CD4-positive, alpha-beta T cell (primary cell): Measurements from ENCODE around the gene FDXACB1. TPM values are rescaled to one million over a fixed set of nuclear protein-coding genes. Genes with fewer than 3 reads are reported as not detected.

Experiments used
- ATAC-seq: fragments of 200-7000 bp; cut with Tn5 transposase; one replicate; pipeline ENCODE4 v1.10.0; 2022; ENCODE audit warnings: mild to moderate bottlenecking; ENCODE audit not compliant: poor library complexity
- CTCF ChIA-PET: fragments of 350-600 bp; sonication (Branson Sonifier 250); formaldehyde crosslinking; loops from one replicate; lab custom pipeline; 2021; ENCODE audit warnings: antibody characterized with exemption, inconsistent platforms; lab: Charles Lee
- POLR2A ChIA-PET: fragments of 350-600 bp; sonication (Branson Sonifier 250); formaldehyde crosslinking; loops from one replicate; lab custom pipeline; 2021; ENCODE audit warnings: antibody characterized with exemption, inconsistent platforms; lab: Charles Lee
- DNase-seq, 14 experiments: peaks; one replicate each; pipeline ENCODE4 v3.0.0-alpha.2; 2013 to 2020; ENCODE audit warnings: mixed read lengths in 2 of 14
- H3K27ac ChIP-seq, 2 donors: one replicate each; pipeline versions ENCODE4 v1.5.1 to v1.7.0; 2013; ENCODE audit warnings: low read length in 2 of 2, low read depth in 1 of 2, mild to moderate bottlenecking in 1 of 2
- H3K27me3 ChIP-seq, 2 experiments: 1 replicate in 1 of 2; 2 replicates in 1 of 2; pipeline versions ENCODE4 v1.6.1 to v1.7.0; 2013; ENCODE audit warnings: low read length in 2 of 2, control low read depth in 1 of 2, mild to moderate bottlenecking in 1 of 2, moderate library complexity in 1 of 2; ENCODE audit not compliant: insufficient read depth in 2 of 2, control insufficient read depth in 1 of 2
- H3K36me3 ChIP-seq: one replicate; pipeline ENCODE4 v1.6.1; 2013; ENCODE audit warnings: low read length, control low read depth; ENCODE audit not compliant: insufficient read depth
- H3K4me1 ChIP-seq: one replicate; pipeline ENCODE4 v1.6.1; 2013; ENCODE audit warnings: low read length, control low read depth; ENCODE audit not compliant: insufficient read depth
- H3K4me3 ChIP-seq: one replicate; pipeline ENCODE4 v1.5.1; 2013; ENCODE audit warnings: mild to moderate bottlenecking, low read length, moderate library complexity
- H3K9me3 ChIP-seq, 2 experiments: 1 replicate in 1 of 2; 2 replicates in 1 of 2; pipeline versions ENCODE4 v1.6.1 to v1.7.0; 2013; ENCODE audit warnings: low read length in 2 of 2, mild to moderate bottlenecking in 2 of 2, control low read depth in 1 of 2, moderate library complexity in 1 of 2; ENCODE audit not compliant: control insufficient read depth in 1 of 2, insufficient read depth in 1 of 2
- H3K27ac Mint-ChIP-seq: one replicate; pipeline ENCODE4 v1.8.0; 2020; ENCODE audit warnings: mixed read lengths
- H3K27me3 Mint-ChIP-seq: one replicate; pipeline ENCODE4 v1.8.0; 2021; ENCODE audit warnings: mixed read lengths
- H3K36me3 Mint-ChIP-seq: one replicate; pipeline ENCODE4 v1.8.0; 2021; ENCODE audit warnings: low read depth, mixed read lengths
- H3K4me1 Mint-ChIP-seq: one replicate; pipeline ENCODE4 v1.8.0; 2021; ENCODE audit warnings: low read depth, mixed read lengths
- H3K4me3 Mint-ChIP-seq: one replicate; pipeline ENCODE4 v1.8.0; 2020; ENCODE audit warnings: mild to moderate bottlenecking, mixed read lengths
- H3K9me3 Mint-ChIP-seq: one replicate; pipeline ENCODE4 v1.8.0; 2020; ENCODE audit warnings: mixed read lengths
- CTCF ChIP-seq: fragments of 200-600 bp; IDR thresholded peaks from one replicate; pipeline ENCODE4 v1.8.0; 2022; ENCODE audit warnings: antibody characterized with exemption, mild to moderate bottlenecking
- intact Hi-C, 2 experiments: fragments of 100-400 bp; cut with DNase I in 1 of 2; cut with micrococcal nuclease in 1 of 2; formaldehyde crosslinking; loops; one replicate each; pipeline versions ENCODE4 v1.15.1 to v1.9.0; 2023 to 2025; cut with DNase I, micrococcal nuclease
- total RNA-seq, 174 experiments: library from RNA in 2 of 174; stranded (reverse) in 2 of 174; gene quantifications; one replicate each; pipeline ENCODE4 v1.2.3 and lab custom pipeline; 2021 to 2026

Gene FDXACB1
- total RNA-seq, 2 experiments from 2014 or later = 3.4 to 3.9 TPM

GRCh38 chr11:111912535-111912934, 33.6 kb upstream of the FDXACB1 start, which contains the start of gene HSPB2:
TSS of gene HSPB2 (plus strand) at chr11:111912734. CDS start at chr11:111912830, 96 bp downstream.
- H3K27ac ChIP-seq = no peak within 1 kb of the TSS
- H3K27me3 Mint-ChIP-seq = peaks cover 73% of the 10 kb centered on the region
- no peak within 1 kb of the TSS for H3K4me3 Mint-ChIP-seq
- DNase-seq = no peak
- peaks cover 32 to 39% of the 10 kb centered on the region in 2 experiments for H3K27me3 ChIP-seq
- no peak within 1 kb of the TSS for H3K4me3 ChIP-seq
- no peak within 1 kb of the TSS for H3K27ac Mint-ChIP-seq
- ATAC-seq = no peak
- ChIA-PET POLR2A (no interaction called here), CTCF (no interaction called here)
- intact Hi-C loops = no loop called here
- H3K4me1 Mint-ChIP-seq = no peaks in the 10 kb centered on the region
- H3K9me3 Mint-ChIP-seq = no peaks in the 10 kb centered on the region
- TF ChIP-seq CTCF = no peak
- H3K4me1 ChIP-seq = no peaks in the 10 kb centered on the region
- no peaks in the 10 kb centered on the region for H3K36me3 Mint-ChIP-seq
- H3K36me3 ChIP-seq = no peaks in the 10 kb centered on the region
- H3K9me3 ChIP-seq = peaks cover 0 to 7% of the 10 kb centered on the region in 2 experiments

- DNase-seq = no peak
- Histone ChIP-seq H3K4me1 (no peaks in the 10 kb centered on the region), H3K4me3 (no peak within 1 kb of the TSS), H3K9me3 (peaks cover 0 to 7% of the 10 kb centered on the region in 2 experiments), H3K36me3 (no peaks in the 10 kb centered on the region), H3K27me3 (peaks cover 32 to 39% of the 10 kb centered on the region in 2 experiments), H3K27ac (no peak within 1 kb of the TSS)
- no peak for TF ChIP-seq CTCF
- no peak for ATAC-seq
- Mint-ChIP-seq H3K27me3 (peaks cover 68% of the 10 kb centered on the region), H3K27ac (no peak within 1 kb of the TSS), H3K9me3 (no peaks in the 10 kb centered on the region), H3K4me1 (no peaks in the 10 kb centered on the region), H3K36me3 (no peaks in the 10 kb centered on the region), H3K4me3 (no peak within 1 kb of the TSS)
- ChIA-PET CTCF (no interaction called here), POLR2A (no interaction called here)
- intact Hi-C loops = no loop called here
These were observed 32.8 kb upstream of the FDXACB1 start, which contains the start of gene CRYAB for GRCh38 chr11:111911563-111912401. TSS of gene CRYAB (minus strand) at chr11:111911770. CDS start at chr11:111911724, 46 bp downstream.

- intact Hi-C loops = no loop called here
- H3K9me3 ChIP-seq = peaks cover 0 to 7% of the 10 kb centered on the region in 2 experiments
- H3K4me1 Mint-ChIP-seq = no peaks in the 10 kb centered on the region
- H3K4me3 Mint-ChIP-seq = no peak overlapping the region
- H3K27me3 ChIP-seq = peaks cover 29 to 34% of the 10 kb centered on the region in 2 experiments
- ChIA-PET POLR2A (no interaction called here), CTCF (no interaction called here)
- no peak for TF ChIP-seq CTCF
- H3K4me1 ChIP-seq = no peaks in the 10 kb centered on the region
- H3K36me3 Mint-ChIP-seq = no peaks in the 10 kb centered on the region
- H3K27ac Mint-ChIP-seq = no peak overlapping the region
- H3K36me3 ChIP-seq = no peaks in the 10 kb centered on the region
- H3K9me3 Mint-ChIP-seq = no peaks in the 10 kb centered on the region
- H3K27ac ChIP-seq = no peak overlapping the region
- no peak for DNase-seq
- no peak overlapping the region for H3K4me3 ChIP-seq
- peaks cover 61% of the 10 kb centered on the region for H3K27me3 Mint-ChIP-seq
- ATAC-seq = no peak
These were observed 32.0 kb upstream of the FDXACB1 start for GRCh38 chr11:111910676-111911562.
